Hematopoietic multipotent progenitor cell (in vitro differentiated cells): ENCODE results near the gene GATA5. TPM values are rescaled to one million over a fixed set of nuclear protein-coding genes. Genes with fewer than 3 reads are reported as not detected.

Source experiments
- DNase-seq, 3 donors: peaks; one replicate each; pipeline ENCODE4 v3.0.0-alpha.2; 2011 to 2015; ENCODE audit warnings: low read depth in 2 of 3, low spot score in 2 of 3
- total RNA-seq: library from RNA; depleted of rRNA; stranded (reverse); fragments of >200 nt; gene quantifications from one replicate; pipeline ENCODE4 v1.2.3, GENCODE V29; 2012

GATA5 gene
- total RNA-seq, 1 donor: under 0.01 TPM

GRCh38 chr20:62420846-62421715 lies 54.7 kb downstream of the GATA5 start:
- DNase-seq: no peak

- DNase-seq: no peak
These were observed 56.0 kb downstream of the GATA5 start for GRCh38 chr20:62419759-62420158.

- no peak for DNase-seq
These were observed 56.9 kb downstream of the GATA5 start for GRCh38 chr20:62418709-62419487.

- DNase-seq: no peak
These were observed 57.6 kb downstream of the GATA5 start for GRCh38 chr20:62417981-62418708.

GRCh38 chr20:62416651-62417637 lies 58.9 kb downstream of the GATA5 start:
- DNase-seq: no peak

- no peak for DNase-seq
These were observed 60.3 kb downstream of the GATA5 start for GRCh38 chr20:62415354-62416111.

GRCh38 chr20:62413896-62414481 lies 61.8 kb downstream of the GATA5 start:
- DNase-seq: no peak

Other genes with a start within 250 kb of the GATA5 start
- gene OSBPL2, start 237.5 kb downstream of the GATA5 start, total RNA-seq: 35.5 TPM
- 90.5 TPM for gene ADRM1, start 173.0 kb downstream of the GATA5 start, total RNA-seq
- gene LAMA5, start 108.7 kb downstream of the GATA5 start, total RNA-seq: 1.6 TPM
- 5,188 TPM for gene RPS21, start 88.9 kb downstream of the GATA5 start, total RNA-seq
- gene CABLES2, start 68.7 kb downstream of the GATA5 start, total RNA-seq: 3.2 TPM
- gene RBBP8NL, start 48.5 kb downstream of the GATA5 start, total RNA-seq: not detected
- gene SLCO4A1, start 166.5 kb upstream of the GATA5 start, total RNA-seq: 15.3 TPM
- 0.27 TPM for gene NTSR1, start 232.8 kb upstream of the GATA5 start, total RNA-seq